Right lobe of liver (tissue), 6 donors: ENCODE data around the gene ZNF583. TPM values are rescaled to one million over a fixed set of nuclear protein-coding genes. Genes with fewer than 3 reads are reported as not detected.

Source experiments
- ATAC-seq, 4 donors: fragments of 200-7000 bp; cut with Tn5 transposase; one replicate each; pipeline ENCODE4 v1.9.1; 2020; ENCODE audit warnings: mild to moderate bottlenecking in 4 of 4, moderate library complexity in 4 of 4
- DNase-seq, 3 donors: peaks; one replicate each; pipeline ENCODE4 v3.0.0-alpha.2; 2020
- H3K27ac ChIP-seq, 3 donors: fragments of 200-600 bp; one replicate each; pipeline ENCODE4 v1.8.0; 2022
- H3K27me3 ChIP-seq, 2 donors: fragments of 200-600 bp; one replicate each; pipeline ENCODE4 v1.8.0; 2022
- H3K36me3 ChIP-seq, 4 donors: fragments of 200-600 bp; sonication (generic) in 1 of 4; one replicate each; pipeline versions ENCODE4 v1.5.1 to v1.8.0; 2017 to 2022; ENCODE audit warnings: control low read depth in 1 of 4
- H3K4me1 ChIP-seq, 4 donors: fragments of 200-600 bp; sonication (generic) in 1 of 4; one replicate each; pipeline versions ENCODE4 v1.5.1 to v1.8.0; 2017 to 2022; ENCODE audit warnings: control low read depth in 1 of 4
- H3K4me3 ChIP-seq, 3 donors: fragments of 200-600 bp; one replicate each; pipeline ENCODE4 v1.8.0; 2022
- H3K9me3 ChIP-seq, 4 donors: fragments of 200-600 bp; sonication (generic) in 1 of 4; one replicate each; pipeline versions ENCODE4 v1.5.1 to v1.8.0; 2017 to 2022; ENCODE audit warnings: control low read depth in 1 of 4
- CTCF ChIP-seq, 4 donors: fragments of 200-600 bp in 3 of 4; fragments of 450-650 bp in 1 of 4; IDR thresholded peaks; one replicate each; pipeline versions ENCODE4 v1.5.1 to v1.8.0; 2016 to 2022; ENCODE audit warnings: antibody characterized with exemption in 4 of 4, mild to moderate bottlenecking in 2 of 4
- POLR2A ChIP-seq: fragments of 450-650 bp; IDR thresholded peaks from one replicate; pipeline ENCODE4 v1.6.1; 2017; ENCODE audit warnings: antibody characterized with exemption, mild to moderate bottlenecking
- WGBS: methylation state at CpG from one replicate; pipeline ENCODE4 v1.1.6; 2018; ENCODE audit warnings: low coverage, low lambda C conversion rate; ENCODE audit not compliant: insufficient coverage; ENCODE audit errors: missing lambda C conversion rate; 5-methylcytosine and 5-hydroxymethylcytosine counted together
- intact Hi-C, 2 donors: fragments of 100-400 bp; cut with DNase I; formaldehyde crosslinking; loops; one replicate each; pipeline versions ENCODE4 v1.11.2 to v1.14.1; 2022
- long read RNA-seq: library from polyadenylated mRNA; unstranded; transcript quantifications from one replicate; pipeline ENCODE4 v2.0.0, GENCODE V29; 2019
- total RNA-seq, 6 experiments: library from RNA; depleted of rRNA in 2 of 6; stranded (reverse); fragments of >200 nt in 2 of 6; fragmentation: NEBNext Ultra II Directional in 3 of 6; extraction: Animal tissue kit (Norgen Biotek cat#: 25700) in 3 of 6; gene quantifications; one replicate each; pipeline versions ENCODE4 v1.1.0 to v1.2.4, GENCODE V29; 2016 to 2023
- donor health status: DM: no; HTN: yes; CAD: no.
- donor health status: DM: no; HTN: no; CAD: no.
- donor health status: DM: no; HTN: no; CAD: no.
- donor health status: DM: no; HTN: yes; CAD: no.
- donor health status: DM: no; HTN: yes; CAD: no.

Gene ZNF583
- 1 to 10 TPM in 3 of 6 experiments, under 1 TPM in 3; 0.50 to 2.9 (median 1.3) TPM for total RNA-seq
- long read RNA-seq: 0 reads

- ATAC-seq (peak; percentile 98 to 99 (median 98)), DNase-seq (peak; percentile 96 to 99 (median 99))
- 2% methylated on average over 28 of the region's 70 CpGs for WGBS
- Histone ChIP-seq H3K27ac (peak within 1 kb of the TSS; percentile 91 to 100 (median 97)), H3K27me3 (no peaks in the 10 kb centered on the region), H3K4me3 (peak within 1 kb of the TSS; percentile 56 to 91 (median 79)), H3K36me3 (peaks cover 0 to 21% (median 12%) of the 10 kb centered on the region in 4 donors), H3K4me1 (peaks cover 0 to 11% (median 2%) of the 10 kb centered on the region in 4 donors), H3K9me3 (peaks cover 0 to 26% (median 9%) of the 10 kb centered on the region in 4 donors)
- TF ChIP-seq CTCF (IDR thresholded peaks at IDR 0.05) (no peak), POLR2A (peak; percentile 19)
- intact Hi-C loops: no loop called here
Measured at GRCh38 chr19:56403764-56404704, at the start of gene ZNF583. Gene ZNF583 (plus strand): TSS chr19:56404332. CDS start chr19:56407115, 2,783 bp downstream.

- H3K27me3 ChIP-seq: no peaks in the 10 kb centered on the region
- DNase-seq: no peak
- WGBS: 39% methylated on average over 1 of the region's 1 CpG
- H3K9me3 ChIP-seq: peaks cover 0 to 6% (median 0%) of the 10 kb centered on the region in 4 donors
- TF ChIP-seq CTCF (IDR thresholded peaks at IDR 0.05): no peak
- TF ChIP-seq POLR2A: no peak
- no peaks in the 10 kb centered on the region for H3K36me3 ChIP-seq
- H3K4me1 ChIP-seq: no peaks in the 10 kb centered on the region
- H3K27ac ChIP-seq: no peak overlapping the region
- peak in 2 of 4 donors; percentile 68 to 82 for ATAC-seq
- intact Hi-C loops: no loop called here
- no peak overlapping the region for H3K4me3 ChIP-seq
Measured at GRCh38 chr19:56355517-56355916, 48.6 kb upstream of the ZNF583 start.

DNA sequence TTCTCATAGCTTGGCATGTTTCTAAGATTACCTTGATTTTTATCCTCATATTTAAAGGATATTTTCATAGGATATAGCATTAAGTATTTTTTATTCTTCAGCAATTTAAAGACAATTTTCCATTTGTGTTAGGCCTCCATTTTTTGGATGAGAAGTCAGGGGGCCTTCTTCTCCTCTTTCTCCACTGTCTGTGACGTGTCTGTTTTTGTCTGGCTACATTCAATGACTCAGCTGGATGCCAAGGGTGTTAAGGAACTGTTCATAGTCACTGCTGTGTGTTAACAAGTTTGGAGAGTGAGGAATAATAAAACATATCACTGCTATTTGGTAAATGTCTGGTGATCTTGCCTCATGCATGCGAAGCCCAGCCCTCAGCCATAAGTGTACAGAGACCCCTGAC lies 47.2 kb upstream of the ZNF583 start:
- intact Hi-C loops: no loop called here
- 89% methylated on average over 2 of the region's 2 CpGs for WGBS

GRCh38 chr19:56360841-56361240 lies 43.3 kb upstream of the ZNF583 start:
- intact Hi-C loops: no loop called here
- Histone ChIP-seq H3K9me3 (peaks cover 0 to 6% (median 0%) of the 10 kb centered on the region in 4 donors), H3K4me1 (no peaks in the 10 kb centered on the region), H3K27ac (no peak overlapping the region), H3K4me3 (no peak overlapping the region), H3K36me3 (no peaks in the 10 kb centered on the region), H3K27me3 (no peaks in the 10 kb centered on the region)
- no peak for ATAC-seq
- DNase-seq: no peak
- 100% methylated on average over 2 of the region's 2 CpGs for WGBS
- TF ChIP-seq CTCF (IDR thresholded peaks at IDR 0.05) (no peak), POLR2A (no peak)

More for the DNA sequence above, 47.2 kb upstream of the ZNF583 start:
- no peak overlapping the region for H3K27ac ChIP-seq
- H3K9me3 ChIP-seq: peaks cover 0 to 6% (median 0%) of the 10 kb centered on the region in 4 donors
- no peaks in the 10 kb centered on the region for H3K4me1 ChIP-seq
- no peak for DNase-seq
- H3K36me3 ChIP-seq: no peaks in the 10 kb centered on the region
- no peaks in the 10 kb centered on the region for H3K27me3 ChIP-seq
- ATAC-seq: no peak
- no peak overlapping the region for H3K4me3 ChIP-seq
- TF ChIP-seq POLR2A (no peak), CTCF (IDR thresholded peaks at IDR 0.05) (no peak)
